IMR-90 (cell line): ENCODE results near the gene SIRT5. TPM values are rescaled to one million over a fixed set of nuclear protein-coding genes. Genes with fewer than 3 reads are reported as not detected.

Experiments used
- ATAC-seq: fragments of 200-7000 bp; cut with Tn5 transposase; 2 replicates; pipeline ENCODE4 v1.9.1; 2020; ENCODE audit warnings: low read depth, mild to moderate bottlenecking, moderate library complexity
- BruUV-seq: library from RNA; stranded (reverse); fragments of 400-500 nt; replicated peaks from 2 replicates; lab custom pipeline; 2021; lab: Mats Ljungman, UMichigan
- CTCF ChIA-PET: fragments of 300-600 bp; formaldehyde crosslinking; extraction: SDS; loops from one replicate; lab custom pipeline; 2021; ENCODE audit warnings: antibody characterized with exemption; lab: Yijun Ruan, JAX
- POLR2A ChIA-PET: fragments of 300-600 bp; sonication (Branson Sonifier 250); formaldehyde crosslinking; loops from one replicate; lab custom pipeline; 2022; ENCODE audit warnings: antibody characterized with exemption; ENCODE audit not compliant: unreplicated experiment; lab: Charles Lee
- DNase-seq: peaks from one replicate; pipeline ENCODE4 v3.0.0; 2013
- H2AFZ ChIP-seq: replicated peaks from 2 replicates; pipeline ENCODE3; 2013; ENCODE audit warnings: low read length, mild to moderate bottlenecking; ENCODE audit not compliant: poor library complexity
- H2AK5ac ChIP-seq: 2 replicates; pipeline ENCODE4 v1.6.1; 2013; ENCODE audit warnings: low read depth, low read length, inconsistent platforms
- H2AK9ac ChIP-seq: replicated peaks from 2 replicates; pipeline ENCODE3; 2013; ENCODE audit warnings: mild to moderate bottlenecking, low read depth, low read length, moderate library complexity; ENCODE audit not compliant: poor library complexity
- H2BK120ac ChIP-seq: 2 replicates; pipeline ENCODE4 v1.6.1; 2013; ENCODE audit warnings: low read depth, low read length, inconsistent platforms
- H2BK15ac ChIP-seq: 3 replicates; pipeline ENCODE4 v1.6.1; 2013; ENCODE audit warnings: low read depth, low read length, inconsistent platforms
- H2BK20ac ChIP-seq: 2 replicates; pipeline ENCODE4 v1.6.1; 2013; ENCODE audit warnings: low read depth, mild to moderate bottlenecking, inconsistent platforms, low read length, moderate library complexity
- H2BK5ac ChIP-seq: 2 replicates; pipeline ENCODE4 v1.6.1; 2013; ENCODE audit warnings: mild to moderate bottlenecking, low read depth, low read length, inconsistent platforms; ENCODE audit not compliant: poor library complexity, severe bottlenecking
- H3K14ac ChIP-seq: replicated peaks from 2 replicates; pipeline ENCODE4 v1.6.1; 2013; ENCODE audit warnings: low read depth, low read length, inconsistent platforms
- H3K18ac ChIP-seq: 2 replicates; pipeline ENCODE4 v1.6.1; 2013; ENCODE audit warnings: low read depth, low read length, control low read depth
- H3K23ac ChIP-seq: 2 replicates; pipeline ENCODE4 v1.6.1; 2013; ENCODE audit warnings: low read depth, low read length, inconsistent platforms
- H3K27ac ChIP-seq: 2 replicates; pipeline ENCODE4 v1.5.1; 2013; ENCODE audit warnings: mild to moderate bottlenecking, control low read depth, low read length; ENCODE audit not compliant: insufficient read depth
- H3K27me3 ChIP-seq: 2 replicates; pipeline ENCODE4 v1.6.1; 2013; ENCODE audit warnings: low read length; ENCODE audit not compliant: control insufficient read depth, insufficient read depth
- H3K36me3 ChIP-seq: 2 replicates; pipeline ENCODE4 v1.6.1; 2013; ENCODE audit warnings: low read length, mixed read lengths; ENCODE audit not compliant: control insufficient read depth, insufficient read depth
- H3K4ac ChIP-seq: 2 replicates; pipeline ENCODE4 v1.6.1; 2013; ENCODE audit warnings: low read depth, low read length, inconsistent platforms
- H3K4me1 ChIP-seq: 2 replicates; pipeline ENCODE4 v1.6.1; 2013; ENCODE audit warnings: low read length, mixed read lengths; ENCODE audit not compliant: control insufficient read depth, insufficient read depth
- H3K4me2 ChIP-seq: 2 replicates; pipeline ENCODE4 v1.6.1; 2013; ENCODE audit warnings: low read depth, mild to moderate bottlenecking, control low read depth, low read length, moderate library complexity
- H3K4me3 ChIP-seq: 2 replicates; pipeline ENCODE4 v1.5.1; 2013; ENCODE audit warnings: low read depth, mild to moderate bottlenecking, control low read depth, low read length, moderate library complexity; ENCODE audit not compliant: insufficient read depth
- H3K56ac ChIP-seq: 2 replicates; pipeline ENCODE4 v1.6.1; 2013; ENCODE audit warnings: low read length, inconsistent platforms; ENCODE audit not compliant: insufficient read depth; ENCODE audit errors: extremely low read depth
- H3K79me1 ChIP-seq, 2 experiments: 2 replicates each; pipeline ENCODE4 v1.6.1; 2013; ENCODE audit warnings: low read length in 2 of 2, inconsistent platforms in 1 of 2, low read depth in 1 of 2
- H3K9ac ChIP-seq: 2 replicates; pipeline ENCODE4 v1.6.1; 2013; ENCODE audit warnings: low read depth, low read length, control low read depth
- H3K9me1 ChIP-seq: 2 replicates; pipeline ENCODE4 v1.6.1; 2013; ENCODE audit warnings: low read length, inconsistent platforms; ENCODE audit not compliant: insufficient read depth
- H3K9me3 ChIP-seq: 2 replicates; pipeline ENCODE4 v1.6.1; 2013; ENCODE audit warnings: low read length; ENCODE audit not compliant: control insufficient read depth, insufficient read depth
- H4K20me1 ChIP-seq: 2 replicates; pipeline ENCODE4 v1.6.1; 2013; ENCODE audit warnings: low read length, inconsistent platforms; ENCODE audit not compliant: insufficient read depth
- H4K5ac ChIP-seq: 2 replicates; pipeline ENCODE4 v1.6.1; 2013; ENCODE audit warnings: mild to moderate bottlenecking, low read depth, low read length, control low read depth
- H4K8ac ChIP-seq, 2 experiments: 2 replicates each; pipeline ENCODE4 v1.6.1; 2013; ENCODE audit warnings: low read depth in 2 of 2, low read length in 2 of 2, control low read depth in 1 of 2, inconsistent platforms in 1 of 2
- H4K91ac ChIP-seq: 2 replicates; pipeline ENCODE4 v1.6.1; 2013; ENCODE audit warnings: low read depth, low read length, inconsistent platforms; ENCODE audit not compliant: insufficient read depth
- CEBPB ChIP-seq: IDR thresholded peaks from 2 replicates; pipeline ENCODE4 v1.6.1; 2012; ENCODE audit warnings: low read depth, low read length, improper control_type of control experiment
- MXI1 ChIP-seq: IDR thresholded peaks from 2 replicates; pipeline ENCODE4 v1.6.1; 2012; ENCODE audit warnings: low read depth, mild to moderate bottlenecking, low read length, moderate library complexity, borderline replicate concordance
- SMC3 ChIP-seq: fragments of 150-350 bp; IDR thresholded peaks from 2 replicates; pipeline ENCODE4 v1.6.1; 2016; ENCODE audit warnings: low read depth, mild to moderate bottlenecking, antibody characterized with exemption, low read length, moderate library complexity
- WGBS, 2 experiments: methylation state at CpG; one replicate each; pipeline versions ENCODE4 v1.1.5 to v1.1.7; 2013; ENCODE audit warnings: missing lambda C conversion rate in 2 of 2; ENCODE audit not compliant: insufficient read length in 1 of 2; ENCODE audit errors: extremely low coverage in 2 of 2; 5-methylcytosine and 5-hydroxymethylcytosine counted together
- dilution Hi-C: fragments of 300-500 bp; cut with HindIII; formaldehyde crosslinking; loops from one replicate; pipeline ENCODE4 v1.14.3; 2018; ENCODE audit warnings: low sequenced_read_pairs; ENCODE audit not compliant: unreplicated experiment
- in situ Hi-C: fragments of 300-500 bp; cut with MboI; formaldehyde crosslinking; loops from 3 replicates; pipeline ENCODE4 v1.14.3; 2019; ENCODE audit warnings: low sequenced_read_pairs, inconsistent platforms, mixed read lengths
- intact Hi-C: fragments of 100-400 bp; cut with micrococcal nuclease; formaldehyde crosslinking; loops from 2 replicates; pipeline ENCODE4 v1.10.0; 2022
- polyA plus RNA-seq, 3 experiments: library from polyadenylated mRNA; depleted of rRNA; stranded (reverse); fragments of >200 nt; gene quantifications; 2 replicates each; pipeline ENCODE4 v1.2.3, GENCODE V29; 2012; ENCODE audit warnings: low replicate concordance in 1 of 3
- total RNA-seq: library from RNA; depleted of rRNA; stranded (reverse); fragments of >200 nt; gene quantifications from 2 replicates; pipeline ENCODE4 v1.2.3, GENCODE V29; 2012

Gene SIRT5
- total and polyA plus RNA-seq, 2 of the 4 experiments (the other 2 are of a cell fraction), result 4.7 to 5.2 TPM

DNA sequence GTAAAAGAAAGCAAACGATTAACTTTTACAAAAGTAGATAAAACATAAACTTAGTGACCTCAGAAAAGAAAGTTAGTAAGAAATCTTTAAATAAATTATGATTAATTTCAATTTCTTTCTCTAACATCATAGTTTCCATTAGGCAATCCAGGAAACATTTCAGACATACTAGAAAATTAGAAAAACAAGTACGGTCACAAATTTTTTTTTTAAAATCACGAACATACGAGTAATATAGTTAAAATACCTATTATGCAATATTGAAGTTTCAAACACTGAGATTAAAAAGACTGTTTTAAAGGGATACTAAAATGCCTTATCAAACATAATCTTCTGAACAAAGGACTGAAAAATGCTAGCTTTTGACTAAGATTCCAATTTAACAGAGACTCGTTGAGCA is 66.9 kb downstream of the SIRT5 start:
- Histone ChIP-seq H2BK120ac (no peak overlapping the region), H3K4me1 (no peaks in the 10 kb centered on the region), H4K20me1 (no peaks in the 10 kb centered on the region), H3K4me3 (no peak overlapping the region), H4K5ac (no peak overlapping the region), H4K91ac (no peak overlapping the region), H2BK20ac (no peak overlapping the region), H3K4me2 (no peak overlapping the region), H3K9me3 (no peaks in the 10 kb centered on the region), H3K56ac (no peak overlapping the region), H3K18ac (no peak overlapping the region), H2BK5ac (no peak overlapping the region), H2AFZ (no peak overlapping the region), H2BK15ac (no peak overlapping the region), H3K14ac (no peak overlapping the region), H3K27me3 (no peaks in the 10 kb centered on the region), H4K8ac (no peak overlapping the region), H2AK9ac (no peak overlapping the region), H3K4ac (no peak overlapping the region), H3K79me1 (peaks cover 6 to 7% of the 10 kb centered on the region in 2 experiments; a peak in 2 of 4 replicates), H3K9ac (no peak overlapping the region), H3K9me1 (no peaks in the 10 kb centered on the region), H2AK5ac (no peak overlapping the region), H3K27ac (no peak overlapping the region), H3K36me3 (peaks cover 14% of the 10 kb centered on the region), H3K23ac (no peak overlapping the region)
- in situ Hi-C loops (no loop called here), intact Hi-C loops (no loop called here), dilution Hi-C loops (no loop called here)
- TF ChIP-seq CEBPB (peak; percentile 47; the same call in 1 of the 2 replicates), MXI1 (no peak), SMC3 (no peak)
- ChIA-PET POLR2A (no interaction called here), CTCF (no interaction called here)
- no TSS peak for BruUV-seq
- no CpG with 5 or more reads among the region's 5 CpGs for WGBS, 2 experiments
- DNase-seq (peak; percentile 23), ATAC-seq (no peak)
